ENCODE data around the gene DSC3. TPM values are rescaled to one million over a fixed set of nuclear protein-coding genes. Genes with fewer than 3 reads are reported as not detected.

The DSC3 gene
- total and polyA plus RNA-seq, 2 experiments from 2014 or later, result 0.52 to 2.1 TPM

- Histone ChIP-seq H3K27me3 (ENCODE audit: insufficient read depth) (no peaks in the 10 kb centered on the region), H3F3A (replicated peaks; ENCODE audit: low read depth) (no peaks in the 10 kb centered on the region), H3K36me3 (ENCODE audit: insufficient read depth) (no peaks in the 10 kb centered on the region), H4K20me1 (replicated peaks; ENCODE audit: insufficient read depth) (no peaks in the 10 kb centered on the region), H3K79me2 (replicated peaks; ENCODE audit: insufficient read depth) (no peaks in the 10 kb centered on the region), H3K9me2 (ENCODE audit: insufficient read depth) (no peaks in the 10 kb centered on the region), H2AFZ (no peak overlapping the region), H3K4me2 (peak overlapping the region; percentile 28; the same call in 1 of the 2 replicates), H3K27ac (ENCODE audit: low read depth) (no peak overlapping the region), H3K4me1 (ENCODE audit: insufficient read depth) (peaks cover 13% of the 10 kb centered on the region), H3K4me3 (no peak overlapping the region)
- Mint-ChIP-seq H3K27me3 (ENCODE audit: insufficient read depth, low read depth, poor library complexity) (no peaks in the 10 kb centered on the region), H3K36me3 (ENCODE audit: low read depth) (no peaks in the 10 kb centered on the region), H3K4me1 (peaks cover 26% of the 10 kb centered on the region), H3K27ac (no peak overlapping the region), H3K9me3 (no peaks in the 10 kb centered on the region), H3K4me3 (no peak overlapping the region; the same call in 2 of the 3 replicates)
- no peak for DNase-seq (ENCODE audit: low spot score)
- TF ChIP-seq POLR2AphosphoS5 (IDR thresholded peaks at IDR 0.05; ENCODE audit: low read depth), result no peak
- peak; percentile 65 for ATAC-seq
These were observed 45.3 kb downstream of the DSC3 start for GRCh38 chr18:30997223-30997622.

GRCh38 chr18:30992231-30992630 is 50.3 kb downstream of the DSC3 start:
- no peak for TF ChIP-seq JUNB (IDR thresholded peaks at IDR 0.05; ENCODE audit: unreplicated experiment)

DNA sequence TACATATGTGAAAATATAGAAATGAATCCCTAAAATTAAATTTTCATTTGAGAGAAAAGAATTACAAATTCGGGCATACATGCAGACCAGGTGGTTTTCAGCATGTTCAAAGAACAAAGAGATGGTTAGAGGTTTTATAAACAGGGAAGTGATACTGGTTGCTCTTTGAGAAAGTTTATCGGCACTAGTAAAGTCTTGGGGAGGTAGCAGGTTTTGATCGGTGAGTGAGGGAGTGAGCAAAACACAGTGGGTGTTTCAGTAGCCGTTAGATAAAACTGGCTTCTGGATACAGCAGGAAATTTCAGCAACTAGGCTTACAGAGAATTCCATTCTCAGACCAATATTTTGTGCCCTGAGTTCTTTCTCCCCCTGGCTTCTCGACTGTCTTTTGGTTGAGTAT is 51.1 kb downstream of the DSC3 start:
- H3K4me3 ChIP-seq, result no peak overlapping the region
- H3F3A ChIP-seq (replicated peaks; ENCODE audit: low read depth), result no peaks in the 10 kb centered on the region
- no peaks in the 10 kb centered on the region for H3K4me1 ChIP-seq (ENCODE audit: insufficient read depth)
- no peaks in the 10 kb centered on the region for H3K27me3 ChIP-seq (ENCODE audit: insufficient read depth)
- H3K27me3 Mint-ChIP-seq (ENCODE audit: insufficient read depth, low read depth, poor library complexity), result peaks cover 2% of the 10 kb centered on the region
- H3K4me1 Mint-ChIP-seq, result peaks cover 4% of the 10 kb centered on the region; the same call in 1 of the 3 replicates
- no peak overlapping the region for H3K27ac Mint-ChIP-seq
- ATAC-seq (no peak), DNase-seq (ENCODE audit: low spot score) (no peak)
- H3K79me2 ChIP-seq (replicated peaks; ENCODE audit: insufficient read depth), result no peaks in the 10 kb centered on the region
- no peaks in the 10 kb centered on the region for H4K20me1 ChIP-seq (replicated peaks; ENCODE audit: insufficient read depth)
- no peak overlapping the region for H2AFZ ChIP-seq
- no peak overlapping the region for H3K4me2 ChIP-seq
- no peaks in the 10 kb centered on the region for H3K36me3 ChIP-seq (ENCODE audit: insufficient read depth)
- no peak overlapping the region for H3K27ac ChIP-seq (ENCODE audit: low read depth)
- H3K9me3 Mint-ChIP-seq, result no peaks in the 10 kb centered on the region
- H3K9me2 ChIP-seq (ENCODE audit: insufficient read depth), result no peaks in the 10 kb centered on the region
- H3K4me3 Mint-ChIP-seq, result no peak overlapping the region
- no peak for TF ChIP-seq ZNF114 (CRISPR knock-in tag; IDR thresholded peaks at IDR 0.05)
- TF ChIP-seq ZNF462 (CRISPR knock-in tag; IDR thresholded peaks at IDR 0.05), result no peak
- TF ChIP-seq CREB1 (CRISPR knock-in tag; IDR thresholded peaks at IDR 0.05; ENCODE audit: low read depth), result no peak
- TF ChIP-seq ZNF331 (CRISPR knock-in tag; IDR thresholded peaks at IDR 0.05; ENCODE audit: low read depth), result no peak
- TF ChIP-seq, protein P1, sequence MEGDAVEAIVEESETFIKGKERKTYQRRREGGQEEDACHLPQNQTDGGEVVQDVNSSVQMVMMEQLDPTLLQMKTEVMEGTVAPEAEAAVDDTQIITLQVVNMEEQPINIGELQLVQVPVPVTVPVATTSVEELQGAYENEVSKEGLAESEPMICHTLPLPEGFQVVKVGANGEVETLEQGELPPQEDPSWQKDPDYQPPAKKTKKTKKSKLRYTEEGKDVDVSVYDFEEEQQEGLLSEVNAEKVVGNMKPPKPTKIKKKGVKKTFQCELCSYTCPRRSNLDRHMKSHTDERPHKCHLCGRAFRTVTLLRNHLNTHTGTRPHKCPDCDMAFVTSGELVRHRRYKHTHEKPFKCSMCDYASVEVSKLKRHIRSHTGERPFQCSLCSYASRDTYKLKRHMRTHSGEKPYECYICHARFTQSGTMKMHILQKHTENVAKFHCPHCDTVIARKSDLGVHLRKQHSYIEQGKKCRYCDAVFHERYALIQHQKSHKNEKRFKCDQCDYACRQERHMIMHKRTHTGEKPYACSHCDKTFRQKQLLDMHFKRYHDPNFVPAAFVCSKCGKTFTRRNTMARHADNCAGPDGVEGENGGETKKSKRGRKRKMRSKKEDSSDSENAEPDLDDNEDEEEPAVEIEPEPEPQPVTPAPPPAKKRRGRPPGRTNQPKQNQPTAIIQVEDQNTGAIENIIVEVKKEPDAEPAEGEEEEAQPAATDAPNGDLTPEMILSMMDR (conservative IDR thresholded peaks at IDR 0.05; ENCODE audit: low read depth in 2 of 2), result no peak
- no peak for TF ChIP-seq EZH2 (IDR thresholded peaks at IDR 0.05; ENCODE audit: low read depth, unreplicated experiment)
- TF ChIP-seq STAT1 (IDR thresholded peaks at IDR 0.05; ENCODE audit: unreplicated experiment), result no peak
- H3K36me3 Mint-ChIP-seq (ENCODE audit: low read depth), result no peaks in the 10 kb centered on the region

More at GRCh38 chr18:30992231-30992630, 50.3 kb downstream of the DSC3 start:
- Histone ChIP-seq H3K27me3 (ENCODE audit: insufficient read depth) (no peaks in the 10 kb centered on the region), H3K4me3 (no peak overlapping the region), H3K79me2 (replicated peaks; ENCODE audit: insufficient read depth) (no peaks in the 10 kb centered on the region), H3K36me3 (ENCODE audit: insufficient read depth) (no peaks in the 10 kb centered on the region), H4K20me1 (replicated peaks; ENCODE audit: insufficient read depth) (no peaks in the 10 kb centered on the region), H3K4me2 (no peak overlapping the region), H3K9me2 (ENCODE audit: insufficient read depth) (no peaks in the 10 kb centered on the region), H3F3A (replicated peaks; ENCODE audit: low read depth) (no peaks in the 10 kb centered on the region), H3K4me1 (ENCODE audit: insufficient read depth) (peaks cover 7% of the 10 kb centered on the region), H3K27ac (ENCODE audit: low read depth) (no peak overlapping the region), H2AFZ (no peak overlapping the region)
- ATAC-seq (no peak), DNase-seq (ENCODE audit: low spot score) (no peak)
- Mint-ChIP-seq H3K4me3 (no peak overlapping the region), H3K27me3 (ENCODE audit: insufficient read depth, low read depth, poor library complexity) (peaks cover 2% of the 10 kb centered on the region), H3K4me1 (peaks cover 12% of the 10 kb centered on the region), H3K27ac (no peak overlapping the region), H3K36me3 (ENCODE audit: low read depth) (no peaks in the 10 kb centered on the region), H3K9me3 (no peaks in the 10 kb centered on the region)

Measured in GM23338 (cell line).